Measurements from ENCODE around the gene PGBD5.
"Not testable (repeated sequence)": the region's sequence is repeated elsewhere in the genome, so short reads cannot be mapped to it uniquely, and the experiment has no call there.

The PGBD5 gene

DNA sequence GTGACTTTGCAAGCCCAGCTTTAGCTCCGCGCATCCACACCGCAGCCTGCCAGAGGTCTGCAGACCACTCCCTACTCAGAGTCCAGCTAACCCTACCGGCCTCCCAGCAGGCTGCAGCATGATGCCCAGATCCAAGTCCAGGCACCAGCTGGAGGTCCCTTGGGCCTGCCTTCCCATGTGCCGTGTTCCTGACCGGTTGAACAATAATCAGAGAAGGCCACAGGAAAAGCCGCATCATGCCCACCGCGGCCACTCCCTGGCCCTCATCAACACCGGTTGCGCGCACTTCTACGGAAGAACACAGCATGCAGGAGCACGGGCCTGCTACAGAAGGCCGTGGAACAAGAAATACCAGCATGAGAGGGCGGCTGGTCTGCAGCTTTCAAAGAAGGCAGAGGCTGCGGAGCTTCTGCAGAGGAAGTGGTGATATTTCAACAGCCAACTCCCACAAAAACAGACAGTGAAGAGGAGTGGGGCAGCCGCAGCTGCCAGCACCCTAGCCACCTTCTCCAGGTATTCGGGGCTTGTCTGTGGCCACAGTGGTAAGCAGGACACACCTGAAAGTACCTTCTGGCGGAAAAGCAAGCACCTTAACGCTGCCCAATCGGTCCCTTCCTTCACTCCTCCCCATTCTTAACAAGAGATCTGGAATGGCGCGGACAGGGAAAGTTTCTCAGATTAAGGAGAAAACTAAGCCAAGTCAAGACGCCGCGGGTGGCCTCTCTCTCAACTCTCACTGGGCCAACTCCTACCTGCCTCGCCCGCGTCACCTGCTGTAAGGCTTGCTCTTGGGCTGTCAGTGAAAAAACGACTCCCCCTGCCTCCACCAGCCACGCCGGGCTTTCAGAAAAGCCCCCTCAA lies 1.5 kb downstream of the PGBD5 start:
- no peak for FAIRE-seq

GRCh38 chr1:230423951-230424350 lies 2.2 kb downstream of the PGBD5 start:
- no peak for FAIRE-seq

GRCh38 chr1:230423261-230423660 lies 2.9 kb downstream of the PGBD5 start:
- no peak for FAIRE-seq

DNA sequence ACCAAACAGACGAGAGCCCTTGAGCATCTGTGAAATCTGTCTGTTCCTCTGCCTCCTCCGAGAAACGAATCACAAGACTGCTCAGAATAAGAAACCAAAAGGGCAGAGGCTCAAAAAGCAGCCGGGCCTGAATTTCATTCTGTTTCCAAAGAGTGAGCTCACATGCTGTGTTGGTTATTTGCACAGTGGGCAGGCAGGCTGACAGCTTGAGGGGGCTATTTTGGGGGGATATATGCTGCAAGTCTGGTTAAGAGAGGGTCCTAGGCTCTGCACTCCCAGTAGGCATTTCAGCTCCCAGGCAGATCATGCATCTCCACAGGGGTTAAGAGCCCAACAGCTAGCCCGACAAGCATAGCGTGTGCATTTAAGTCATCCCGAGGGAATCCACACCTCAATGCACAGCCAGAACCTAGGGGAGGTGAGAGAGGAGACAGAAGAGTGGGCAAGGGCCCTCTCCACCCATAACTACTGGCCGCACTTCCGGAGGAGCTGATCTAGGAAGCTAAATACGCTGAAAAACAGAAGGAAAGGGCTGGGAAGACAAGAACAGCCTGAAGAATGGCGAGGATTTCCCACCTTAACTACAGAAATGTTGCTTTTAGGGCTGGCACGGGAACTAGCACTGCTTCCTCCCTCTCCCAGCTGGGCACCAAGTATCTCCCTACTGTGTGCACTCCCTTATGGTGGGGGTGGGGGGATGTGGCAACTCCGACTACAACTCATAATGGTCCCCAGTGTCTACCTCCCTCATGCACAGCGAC lies 3.7 kb downstream of the PGBD5 start:
- FAIRE-seq: no peak

DNA sequence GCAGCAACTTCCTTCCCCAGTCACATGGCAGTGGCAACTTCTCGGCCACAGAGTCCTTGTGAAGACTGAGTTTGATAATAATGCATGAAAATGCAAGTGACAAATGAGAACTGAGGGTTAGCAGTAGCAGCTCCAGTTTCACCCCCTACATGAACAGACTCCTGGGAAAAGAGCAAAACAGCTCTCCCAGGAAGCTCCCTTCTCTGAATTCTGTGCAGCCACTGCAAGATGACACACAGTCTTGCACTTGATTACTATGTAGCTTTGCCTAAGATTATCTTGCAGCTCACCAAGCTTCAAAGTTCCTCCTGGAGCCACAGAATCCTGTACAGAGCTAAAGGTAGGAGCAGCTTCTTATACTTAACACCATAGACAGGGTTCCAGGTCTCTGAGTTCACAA lies 4.7 kb downstream of the PGBD5 start:
- no peak for FAIRE-seq

DNA sequence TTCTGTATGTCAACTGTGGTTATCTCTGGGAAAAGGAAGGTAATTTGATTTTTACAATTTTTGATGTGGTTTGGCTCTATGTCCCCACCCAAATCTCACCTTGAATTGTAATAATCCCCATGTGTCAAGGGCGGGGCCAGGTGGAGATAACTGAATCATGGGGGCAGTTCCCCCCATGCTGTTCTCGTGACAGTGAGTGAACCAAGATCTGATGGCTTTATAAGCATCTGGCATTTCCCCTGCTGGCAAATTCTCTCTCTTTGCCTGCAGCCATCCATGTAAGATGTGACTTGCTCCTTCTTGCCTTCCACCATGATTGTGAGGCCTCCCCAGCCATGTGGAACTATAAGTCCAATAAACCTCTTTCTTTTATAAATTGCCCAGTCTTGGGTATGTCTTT lies 5.8 kb downstream of the PGBD5 start:
- not testable (repeated sequence) for FAIRE-seq

DNA sequence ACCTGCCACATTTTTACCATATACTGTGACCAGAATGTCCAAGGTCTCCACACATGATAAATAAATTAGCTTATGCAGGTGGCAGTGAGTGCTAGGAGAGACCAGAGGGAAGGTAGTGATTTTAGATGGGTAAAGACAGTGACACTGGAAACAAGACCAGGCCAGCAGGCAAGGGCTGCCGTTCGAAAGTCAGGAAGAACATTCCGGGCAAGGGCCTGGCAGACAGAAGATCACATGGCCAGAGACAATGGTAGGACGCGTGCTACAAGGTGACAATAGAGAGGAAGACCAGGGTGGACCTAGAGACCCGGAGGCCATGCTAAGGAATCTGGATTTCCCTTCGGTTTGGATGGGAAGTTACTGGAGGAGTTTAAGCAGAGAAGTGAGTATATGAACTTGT lies 9.7 kb downstream of the PGBD5 start:
- FAIRE-seq: no peak

GRCh38 chr1:230415405-230416132 lies 10.6 kb downstream of the PGBD5 start:
- FAIRE-seq: no peak

DNA sequence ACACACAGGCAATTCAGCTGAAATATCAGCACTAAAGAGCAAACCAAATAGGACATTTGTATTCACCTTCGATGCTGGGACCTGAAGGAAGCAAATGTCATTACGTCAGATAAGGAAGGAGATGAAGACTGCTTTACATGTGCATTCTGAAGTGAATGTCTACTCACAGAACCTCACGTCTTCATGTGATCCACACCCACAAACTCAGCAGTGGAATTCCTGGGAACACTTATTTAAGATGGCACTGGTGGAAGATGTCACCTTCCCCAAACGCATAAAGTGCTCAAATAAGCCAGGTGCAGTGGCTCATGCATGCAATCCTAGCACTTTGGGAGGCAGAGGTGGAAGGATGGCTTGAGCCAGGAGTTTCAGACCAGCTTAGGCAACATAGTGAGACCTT lies 11.4 kb downstream of the PGBD5 start:
- no peak for FAIRE-seq

DNA sequence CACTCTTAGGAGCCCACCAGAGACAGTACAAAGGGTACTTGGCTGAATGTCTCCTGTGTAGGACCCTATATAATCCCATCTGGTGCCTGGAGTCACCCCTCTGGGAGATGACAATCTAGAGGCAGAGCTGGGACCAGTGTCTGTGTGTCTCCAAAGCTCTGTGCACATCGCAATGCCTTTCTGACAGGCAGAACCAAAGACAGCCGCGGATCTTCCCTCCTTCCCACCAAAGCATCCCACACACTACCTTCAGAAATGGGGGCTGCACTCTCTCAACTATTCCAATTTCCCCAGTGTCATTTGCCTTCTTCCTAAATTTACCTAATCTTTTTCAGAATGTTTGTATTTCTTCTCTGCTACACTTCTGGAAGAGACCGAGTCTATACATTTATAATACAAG lies 12.0 kb downstream of the PGBD5 start:
- FAIRE-seq: no peak

DNA sequence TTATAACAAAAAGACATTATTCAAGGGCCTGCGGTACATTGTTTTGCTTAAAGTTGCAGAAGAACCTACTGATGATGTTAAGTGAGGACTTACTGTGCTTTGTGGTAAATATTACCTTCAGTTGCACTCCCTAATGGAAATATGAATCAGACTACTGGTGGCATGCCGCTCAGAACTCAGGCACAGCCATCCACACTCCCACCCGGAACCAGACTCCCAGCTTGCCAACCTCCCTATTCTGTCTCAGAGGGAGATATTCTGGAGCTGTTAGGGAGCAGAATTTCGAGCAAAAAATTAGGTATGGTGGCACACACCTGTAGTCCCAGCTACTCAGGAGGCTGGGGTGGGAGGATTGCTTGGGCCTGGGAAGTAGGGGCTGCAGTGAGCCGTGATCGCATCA lies 13.1 kb downstream of the PGBD5 start:
- no peak for FAIRE-seq

- FAIRE-seq: no peak
These were observed 17.2 kb downstream of the PGBD5 start for GRCh38 chr1:230408971-230409370.

DNA sequence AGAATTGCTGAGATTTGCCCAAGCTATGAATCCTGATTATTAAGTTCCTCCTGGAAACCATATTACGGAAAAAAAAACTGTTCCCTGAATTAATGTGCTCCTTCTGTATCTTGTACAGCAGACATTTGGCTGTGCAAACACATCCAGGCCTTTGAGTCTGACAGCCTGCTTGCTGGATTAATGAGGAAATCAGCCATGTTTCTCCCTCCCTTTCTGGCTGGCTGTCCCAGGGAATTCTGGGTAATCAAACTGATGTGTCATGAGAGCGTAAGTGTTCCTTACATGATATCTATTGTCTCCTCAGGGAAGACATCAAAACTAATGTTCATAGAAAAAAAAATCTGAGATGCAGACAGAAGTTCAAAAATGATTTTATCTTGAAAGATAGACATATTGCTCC lies 18.8 kb downstream of the PGBD5 start:
- no peak for FAIRE-seq

- FAIRE-seq: not testable (repeated sequence)
These were observed 19.4 kb downstream of the PGBD5 start for GRCh38 chr1:230406727-230407126.

DNA sequence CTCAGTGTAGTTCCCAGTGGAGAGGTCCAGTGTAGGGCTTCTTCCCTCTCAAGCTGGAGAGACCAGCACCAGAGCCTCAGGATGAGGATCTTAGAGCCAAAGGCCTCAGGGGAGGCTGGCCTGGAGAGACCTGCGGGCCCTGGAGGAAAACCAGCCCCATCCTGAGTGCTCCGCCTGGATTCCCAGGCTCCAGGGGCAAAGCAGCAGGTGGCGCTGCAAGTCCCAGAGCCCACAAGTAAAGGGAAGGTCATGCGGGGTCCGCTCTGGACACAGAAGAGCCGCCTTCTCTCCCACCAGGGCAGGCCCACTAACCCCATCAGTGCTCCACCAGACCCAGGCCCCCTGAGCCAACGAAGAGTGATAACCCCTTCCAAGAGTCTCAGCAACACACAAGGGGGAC lies 22.7 kb downstream of the PGBD5 start:
- no peak for FAIRE-seq

- no peak for FAIRE-seq
These were observed 24.3 kb downstream of the PGBD5 start for GRCh38 chr1:230401763-230402294.

GRCh38 chr1:230401101-230401500 lies 25.0 kb downstream of the PGBD5 start:
- no peak for FAIRE-seq

DNA sequence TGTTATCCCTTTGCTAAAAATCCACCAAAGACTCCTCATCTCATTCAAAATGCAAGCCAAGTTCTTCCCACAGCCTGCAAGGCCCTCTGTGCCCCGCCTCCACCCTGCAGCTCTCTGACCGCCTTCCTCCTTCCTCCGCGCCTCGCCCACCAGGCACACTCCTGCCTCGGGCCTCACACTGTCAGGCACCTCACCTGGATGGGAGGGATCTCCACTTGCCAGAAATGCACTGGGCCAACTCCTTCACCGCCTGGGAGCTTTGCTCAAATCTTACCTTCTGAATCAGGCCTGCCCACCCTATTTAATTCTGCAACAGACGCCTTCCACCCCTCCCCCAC lies 26.2 kb downstream of the PGBD5 start:
- FAIRE-seq: no peak

- FAIRE-seq: no peak
These were observed 26.7 kb downstream of the PGBD5 start for GRCh38 chr1:230399321-230400006.

- FAIRE-seq: no peak
These were observed 27.3 kb downstream of the PGBD5 start for GRCh38 chr1:230398856-230399255.

DNA sequence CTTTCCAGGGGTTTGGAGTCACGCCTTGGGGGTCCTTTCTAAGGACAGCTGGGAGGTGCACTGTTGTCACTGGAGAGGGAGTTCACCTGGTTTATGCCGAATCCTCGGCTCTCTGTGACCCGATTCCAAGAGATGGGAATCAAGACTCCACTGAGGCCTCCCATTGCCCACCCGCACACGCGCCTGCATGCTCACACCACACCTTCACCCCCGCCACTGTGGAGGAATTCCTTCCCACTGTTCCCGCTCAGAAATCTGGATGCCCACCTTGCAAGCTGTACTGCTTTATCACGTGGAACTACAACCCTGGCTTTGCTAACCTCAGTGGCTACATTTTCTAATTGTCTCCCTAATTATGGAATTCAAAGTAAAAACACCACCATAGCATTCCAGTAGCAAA lies 29.2 kb downstream of the PGBD5 start:
- FAIRE-seq: no peak

DNA sequence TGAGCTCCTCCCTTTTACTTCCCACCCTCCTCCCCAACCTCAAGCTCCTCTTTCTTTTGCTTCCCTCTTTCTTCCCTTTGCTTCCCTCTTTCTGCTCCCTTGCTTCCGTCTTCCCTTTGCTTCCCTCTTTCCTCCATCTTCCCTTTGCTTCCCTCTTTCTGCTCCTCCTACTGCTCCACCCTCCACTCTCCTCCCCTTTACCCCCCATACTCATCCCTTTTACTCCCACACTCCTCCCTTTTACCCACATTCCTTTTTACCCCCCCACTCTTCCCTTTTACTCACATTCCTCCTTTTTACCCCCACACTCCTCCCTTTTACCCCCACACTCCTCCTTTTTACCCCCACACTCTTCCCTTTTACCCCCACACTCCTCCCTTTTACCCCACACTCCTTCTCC lies 30.2 kb downstream of the PGBD5 start:
- FAIRE-seq: no peak

DNA sequence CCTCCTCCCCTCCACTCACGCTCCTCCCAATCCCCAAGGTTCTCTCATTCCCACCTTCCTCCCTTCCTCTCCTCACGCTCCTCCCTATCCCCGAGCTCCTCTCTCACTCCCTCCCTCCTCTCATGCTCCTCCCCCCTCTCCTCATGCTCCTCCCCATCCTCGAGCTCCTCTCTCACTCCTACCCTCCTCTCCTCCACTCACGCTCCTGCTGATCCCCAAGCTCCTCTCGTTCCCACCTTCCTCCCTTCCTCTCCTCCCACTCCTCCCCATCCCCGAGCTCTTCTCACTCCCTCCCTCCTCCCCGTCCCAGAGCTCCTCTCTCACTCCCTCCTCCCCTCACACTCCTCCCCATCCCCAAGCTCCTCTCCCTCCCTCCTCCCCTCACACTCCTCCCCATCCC lies 31.4 kb downstream of the PGBD5 start:
- no peak for FAIRE-seq
